Naive thymus-derived CD4-positive, alpha-beta T cell (primary cell): ENCODE results near the gene DKK1. TPM values are rescaled to one million over a fixed set of nuclear protein-coding genes. Genes with fewer than 3 reads are reported as not detected.
A peak's percentile ranks its signal among the peaks of the same experiment; 100 is the strongest.

Experiments used
- ATAC-seq: fragments of 150-1000 bp; cut with Tn5 transposase; 2 replicates; pipeline ENCODE4 v1.10.0; 2021; ENCODE audit warnings: mild to moderate bottlenecking, moderate library complexity
- CTCF ChIA-PET: fragments of 350-600 bp; sonication (Branson Sonifier 250); formaldehyde crosslinking; loops from one replicate; lab custom pipeline; 2021; ENCODE audit warnings: antibody characterized with exemption; lab: Charles Lee
- POLR2A ChIA-PET: fragments of 350-600 bp; sonication (Branson Sonifier 250); formaldehyde crosslinking; loops from one replicate; lab custom pipeline; 2021; ENCODE audit warnings: antibody characterized with exemption, inconsistent platforms; lab: Charles Lee
- DNase-seq, 9 donors: peaks; one replicate each; pipeline versions ENCODE4 v3.0.0 to v3.0.0-alpha.2; 2020 to 2022; ENCODE audit warnings: mixed read lengths in 1 of 9
- H3K27ac ChIP-seq: one replicate; pipeline ENCODE4 v1.7.0; 2013; ENCODE audit warnings: mild to moderate bottlenecking, low read depth, low read length, moderate library complexity
- H3K27me3 ChIP-seq, 2 donors: one replicate each; pipeline ENCODE4 v1.7.0; 2013; ENCODE audit warnings: low read length in 2 of 2, mild to moderate bottlenecking in 2 of 2, moderate library complexity in 2 of 2; ENCODE audit not compliant: control insufficient read depth in 2 of 2, insufficient read depth in 2 of 2
- H3K36me3 ChIP-seq, 3 experiments: 1 replicate in 2 of 3; 2 replicates in 1 of 3; pipeline ENCODE4 v1.7.0; 2013; ENCODE audit warnings: low read length in 3 of 3, mild to moderate bottlenecking in 3 of 3, moderate library complexity in 1 of 3; ENCODE audit not compliant: insufficient read depth in 3 of 3, control insufficient read depth in 2 of 3
- H3K4me1 ChIP-seq, 2 donors: one replicate each; pipeline ENCODE4 v1.7.0; 2013; ENCODE audit warnings: low read length in 2 of 2, mild to moderate bottlenecking in 2 of 2, moderate library complexity in 1 of 2; ENCODE audit not compliant: control insufficient read depth in 2 of 2, insufficient read depth in 2 of 2
- H3K4me3 ChIP-seq: 2 replicates; pipeline ENCODE4 v1.7.0; 2013; ENCODE audit warnings: mild to moderate bottlenecking, low read length
- H3K9me3 ChIP-seq, 3 experiments: 1 replicate in 2 of 3; 2 replicates in 1 of 3; pipeline ENCODE4 v1.7.0; 2013; ENCODE audit warnings: low read length in 3 of 3; ENCODE audit not compliant: control insufficient read depth in 2 of 3
- H3K27ac Mint-ChIP-seq, 9 donors: one replicate each; pipeline ENCODE4 v1.8.0; 2020 to 2022; ENCODE audit warnings: mixed read lengths in 9 of 9, mild to moderate bottlenecking in 8 of 9, moderate library complexity in 5 of 9, inconsistent platforms in 2 of 9
- H3K27me3 Mint-ChIP-seq, 5 donors: one replicate each; pipeline ENCODE4 v1.8.0; 2021 to 2022; ENCODE audit warnings: mixed read lengths in 5 of 5, mild to moderate bottlenecking in 1 of 5
- H3K36me3 Mint-ChIP-seq, 5 donors: one replicate each; pipeline ENCODE4 v1.8.0; 2020 to 2022; ENCODE audit warnings: mixed read lengths in 5 of 5, mild to moderate bottlenecking in 3 of 5, inconsistent platforms in 1 of 5
- H3K4me1 Mint-ChIP-seq, 7 donors: one replicate each; pipeline ENCODE4 v1.8.0; 2020 to 2022; ENCODE audit warnings: mixed read lengths in 7 of 7, mild to moderate bottlenecking in 3 of 7, inconsistent platforms in 1 of 7
- H3K4me3 Mint-ChIP-seq, 10 donors: one replicate each; pipeline ENCODE4 v1.8.0; 2020 to 2022; ENCODE audit warnings: mild to moderate bottlenecking in 10 of 10, mixed read lengths in 10 of 10, moderate library complexity in 6 of 10, inconsistent platforms in 2 of 10
- H3K9me3 Mint-ChIP-seq, 11 donors: one replicate each; pipeline ENCODE4 v1.8.0; 2020 to 2022; ENCODE audit warnings: mixed read lengths in 11 of 11, mild to moderate bottlenecking in 4 of 11, inconsistent platforms in 1 of 11, moderate library complexity in 1 of 11
- intact Hi-C, 2 donors: fragments of 100-400 bp; cut with micrococcal nuclease; formaldehyde crosslinking; loops; one replicate each; pipeline ENCODE4 v1.15.1; 2023
- polyA plus RNA-seq, 2 donors: library from polyadenylated mRNA; unstranded; fragments of 300-500 nt; fragmentation: Illumina TruSeq; gene quantifications; one replicate each; pipeline ENCODE4 v1.2.3, GENCODE V29; 2021
- total RNA-seq, 6 experiments: library from RNA in 5 of 6; stranded (reverse) in 5 of 6; gene quantifications; 1 replicate in 5 of 6; 2 replicates in 1 of 6; pipeline ENCODE4 v1.2.3 and lab custom pipeline; 2021 to 2026

The DKK1 gene, protein sequence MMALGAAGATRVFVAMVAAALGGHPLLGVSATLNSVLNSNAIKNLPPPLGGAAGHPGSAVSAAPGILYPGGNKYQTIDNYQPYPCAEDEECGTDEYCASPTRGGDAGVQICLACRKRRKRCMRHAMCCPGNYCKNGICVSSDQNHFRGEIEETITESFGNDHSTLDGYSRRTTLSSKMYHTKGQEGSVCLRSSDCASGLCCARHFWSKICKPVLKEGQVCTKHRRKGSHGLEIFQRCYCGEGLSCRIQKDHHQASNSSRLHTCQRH
- not detected for total RNA-seq
- not detected for polyA plus RNA-seq
- not detected for total RNA-seq (lab: John Stamatoyannopoulos, UW)

DNA sequence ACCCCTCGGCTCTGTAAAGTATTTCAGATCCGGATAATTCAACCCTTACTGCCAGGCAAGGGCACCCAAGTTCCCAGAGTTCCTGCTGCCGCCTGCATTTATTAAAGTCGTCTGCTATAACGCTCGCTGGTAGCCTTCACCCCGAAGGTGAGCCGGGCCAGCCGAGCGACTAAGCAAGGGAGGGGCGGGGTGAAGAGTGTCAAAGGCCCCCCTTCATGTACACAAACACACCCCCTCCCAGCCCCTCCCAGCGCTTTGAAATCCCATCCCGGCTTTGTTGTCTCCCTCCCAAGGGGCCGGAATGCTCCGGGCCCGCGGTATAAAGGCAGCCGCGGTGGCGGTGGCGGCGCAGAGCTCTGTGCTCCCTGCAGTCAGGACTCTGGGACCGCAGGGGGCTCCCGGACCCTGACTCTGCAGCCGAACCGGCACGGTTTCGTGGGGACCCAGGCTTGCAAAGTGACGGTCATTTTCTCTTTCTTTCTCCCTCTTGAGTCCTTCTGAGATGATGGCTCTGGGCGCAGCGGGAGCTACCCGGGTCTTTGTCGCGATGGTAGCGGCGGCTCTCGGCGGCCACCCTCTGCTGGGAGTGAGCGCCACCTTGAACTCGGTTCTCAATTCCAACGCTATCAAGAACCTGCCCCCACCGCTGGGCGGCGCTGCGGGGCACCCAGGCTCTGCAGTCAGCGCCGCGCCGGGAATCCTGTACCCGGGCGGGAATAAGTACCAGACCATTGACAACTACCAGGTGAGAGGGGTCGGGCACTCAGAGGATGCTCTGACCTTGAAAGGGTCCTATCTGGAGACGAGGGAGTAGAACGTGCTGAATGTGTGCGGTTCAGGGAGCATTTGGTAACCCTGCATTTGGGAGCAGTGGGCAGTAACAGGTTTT is at the start of gene DKK1:
Gene DKK1 (plus strand): TSS at position 349 of the 889 bp plus-strand sequence. CDS start 154 bp downstream, at position 503.
- no peaks in the 10 kb centered on the region for H3K4me1 ChIP-seq
- H3K4me3 ChIP-seq: no peak within 1 kb of the TSS
- H3K27me3 ChIP-seq: peaks cover 0 to 3% of the 10 kb centered on the region in 2 donors
- Mint-ChIP-seq H3K4me3 (peak within 1 kb of the TSS in 8 of 10 donors; percentile 4 to 56 (median 22)), H3K27me3 (peaks cover 57 to 72% (median 68%) of the 10 kb centered on the region in 5 donors), H3K4me1 (peaks cover 6 to 16% (median 13%) of the 10 kb centered on the region in 7 donors), H3K9me3 (peaks cover 0 to 9% (median 3%) of the 10 kb centered on the region in 11 donors), H3K36me3 (peaks cover 0 to 10% (median 0%) of the 10 kb centered on the region in 5 donors), H3K27ac (no peak within 1 kb of the TSS)
- H3K9me3 ChIP-seq: no peaks in the 10 kb centered on the region
- intact Hi-C loops: no loop called here
- ATAC-seq (peak; percentile 47), DNase-seq (peak in 1 of 9 donors; percentile 22)
- H3K27ac ChIP-seq: no peak within 1 kb of the TSS
- CTCF ChIA-PET: no interaction called here
- POLR2A ChIA-PET: no interaction called here
- H3K36me3 ChIP-seq: no peaks in the 10 kb centered on the region

DNA sequence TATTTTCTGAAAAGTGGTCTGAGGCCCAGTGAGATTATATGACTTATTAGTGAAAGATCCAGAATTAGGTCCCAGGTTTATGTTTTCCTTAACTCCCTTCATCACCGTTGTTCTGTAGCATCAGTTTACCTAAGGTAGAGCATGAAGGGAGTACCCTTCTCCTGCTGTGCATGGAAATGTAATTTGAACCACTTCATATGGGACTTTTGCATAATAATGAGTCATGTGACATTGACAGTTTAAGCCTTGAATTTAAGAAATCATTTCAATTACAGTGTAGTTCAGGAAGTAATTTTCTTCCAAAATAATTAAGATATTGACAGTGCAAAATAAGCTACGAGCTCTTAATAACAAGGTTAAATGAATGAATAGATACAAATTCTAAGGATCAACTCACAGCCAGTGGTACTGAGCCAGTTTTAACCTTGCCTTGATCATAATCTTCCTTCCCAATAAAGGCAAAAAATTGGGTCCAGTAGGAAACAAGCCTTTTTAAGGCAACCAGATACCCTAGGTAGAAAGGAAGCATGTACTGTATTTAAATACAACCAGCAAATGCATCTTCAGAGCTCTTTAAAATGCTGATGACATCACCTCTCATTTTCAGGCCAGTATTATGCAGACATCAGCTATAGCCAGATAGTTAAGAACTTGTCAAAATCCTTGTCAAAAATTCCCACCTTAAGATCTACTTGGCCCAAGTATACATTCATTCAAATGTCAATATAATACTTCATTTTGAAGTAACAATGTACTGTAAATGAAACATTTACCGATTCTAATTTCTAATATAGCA is 48.8 kb upstream of the DKK1 start:
- H3K36me3 ChIP-seq: no peaks in the 10 kb centered on the region
- no peaks in the 10 kb centered on the region for H3K27me3 ChIP-seq
- no peaks in the 10 kb centered on the region for H3K9me3 ChIP-seq
- peaks cover 0 to 4% (median 0%) of the 10 kb centered on the region in 5 donors for H3K27me3 Mint-ChIP-seq
- intact Hi-C loops: no loop called here
- H3K4me1 ChIP-seq: no peaks in the 10 kb centered on the region
- DNase-seq: no peak
- no peak overlapping the region for H3K27ac Mint-ChIP-seq
- H3K4me3 ChIP-seq: no peak overlapping the region
- ATAC-seq: no peak
- H3K27ac ChIP-seq: no peak overlapping the region
- POLR2A ChIA-PET: no interaction called here
- CTCF ChIA-PET: no interaction called here
- H3K9me3 Mint-ChIP-seq: no peaks in the 10 kb centered on the region
- H3K4me1 Mint-ChIP-seq: no peaks in the 10 kb centered on the region
- H3K36me3 Mint-ChIP-seq: no peaks in the 10 kb centered on the region
- no peak overlapping the region for H3K4me3 Mint-ChIP-seq

DNA sequence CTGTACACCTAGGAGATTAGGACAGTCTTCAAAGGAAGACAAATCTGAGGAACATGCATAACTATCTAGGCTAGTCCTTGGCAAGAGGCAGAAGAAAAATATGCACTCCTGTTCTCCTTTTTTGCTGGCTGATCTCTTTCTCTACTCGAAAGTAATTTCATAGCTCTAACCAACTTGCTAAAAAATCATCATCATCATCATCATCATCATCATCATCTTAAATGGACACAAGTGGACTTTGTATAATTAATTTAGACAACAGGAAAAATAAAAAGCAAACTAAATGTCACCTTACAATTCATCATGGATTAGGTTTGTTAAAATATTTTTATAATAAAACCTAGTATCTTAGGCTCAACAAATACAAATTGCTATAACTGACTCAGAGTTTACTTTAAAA is 47.2 kb upstream of the DKK1 start:
- H3K27ac Mint-ChIP-seq: no peak overlapping the region
- peaks cover 0 to 4% (median 0%) of the 10 kb centered on the region in 5 donors for H3K27me3 Mint-ChIP-seq

DNA sequence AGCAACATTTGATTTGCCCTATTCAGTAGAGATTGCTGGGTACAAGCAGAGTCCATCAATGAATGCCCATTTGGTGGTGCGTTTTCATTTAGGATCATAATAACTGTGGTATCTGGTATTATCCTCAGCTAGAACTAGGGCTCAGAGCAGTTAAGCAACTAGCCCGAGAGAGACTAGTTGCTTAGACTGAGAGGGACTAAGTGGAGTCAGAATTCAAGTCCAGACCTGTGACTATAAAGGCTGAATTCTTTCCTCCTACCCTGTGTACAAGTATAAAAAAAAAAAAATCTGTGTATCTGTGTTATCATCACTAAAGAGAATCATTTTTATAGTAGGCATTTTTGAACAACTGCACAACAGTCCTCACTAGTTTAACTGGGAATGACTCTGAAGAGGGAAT is 45.3 kb upstream of the DKK1 start:
- no peak overlapping the region for H3K27ac Mint-ChIP-seq
- H3K4me1 Mint-ChIP-seq: no peaks in the 10 kb centered on the region
- no peak for DNase-seq
- ChIA-PET CTCF (no interaction called here), POLR2A (no interaction called here)
- Histone ChIP-seq H3K9me3 (no peaks in the 10 kb centered on the region), H3K27me3 (no peaks in the 10 kb centered on the region), H3K36me3 (no peaks in the 10 kb centered on the region), H3K27ac (no peak overlapping the region), H3K4me1 (no peaks in the 10 kb centered on the region), H3K4me3 (no peak overlapping the region)
- H3K36me3 Mint-ChIP-seq: no peaks in the 10 kb centered on the region
- peaks cover 0 to 4% (median 0%) of the 10 kb centered on the region in 5 donors for H3K27me3 Mint-ChIP-seq
- no peak for ATAC-seq
- no peaks in the 10 kb centered on the region for H3K9me3 Mint-ChIP-seq
- no peak overlapping the region for H3K4me3 Mint-ChIP-seq
- intact Hi-C loops: no loop called here

More for the DNA sequence above, 47.2 kb upstream of the DKK1 start:
- ATAC-seq: no peak
- no peak for DNase-seq
- Histone ChIP-seq H3K36me3 (no peaks in the 10 kb centered on the region), H3K27me3 (no peaks in the 10 kb centered on the region), H3K27ac (no peak overlapping the region), H3K4me3 (no peak overlapping the region), H3K9me3 (no peaks in the 10 kb centered on the region), H3K4me1 (no peaks in the 10 kb centered on the region)
- CTCF ChIA-PET: no interaction called here
- POLR2A ChIA-PET: no interaction called here
- no peak overlapping the region for H3K4me3 Mint-ChIP-seq
- intact Hi-C loops: no loop called here
- H3K9me3 Mint-ChIP-seq: no peaks in the 10 kb centered on the region
- H3K4me1 Mint-ChIP-seq: no peaks in the 10 kb centered on the region
- no peaks in the 10 kb centered on the region for H3K36me3 Mint-ChIP-seq

DNA sequence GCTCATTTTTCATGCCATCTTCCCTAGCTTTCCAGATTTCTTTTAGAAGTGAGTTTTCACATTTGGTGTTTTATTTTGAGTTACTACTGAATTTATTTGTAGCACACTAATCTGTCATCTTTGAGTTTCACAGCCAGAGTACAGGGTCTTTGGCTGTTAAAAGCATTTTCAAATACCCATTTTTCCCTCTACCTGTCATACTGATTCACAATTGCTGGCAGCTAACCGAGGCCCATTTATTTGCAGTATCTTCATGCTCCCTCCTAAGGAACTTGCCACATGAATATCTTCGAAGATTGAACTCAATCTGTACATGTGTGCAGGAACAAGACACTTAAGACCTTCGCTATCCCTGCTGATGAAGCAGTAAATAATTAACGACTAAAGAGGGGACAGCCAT is 44.8 kb upstream of the DKK1 start:
- Histone ChIP-seq H3K4me3 (no peak overlapping the region), H3K36me3 (no peaks in the 10 kb centered on the region), H3K27ac (no peak overlapping the region), H3K27me3 (no peaks in the 10 kb centered on the region), H3K9me3 (no peaks in the 10 kb centered on the region), H3K4me1 (no peaks in the 10 kb centered on the region)
- intact Hi-C loops: no loop called here
- Mint-ChIP-seq H3K4me3 (no peak overlapping the region), H3K36me3 (no peaks in the 10 kb centered on the region), H3K27me3 (peaks cover 0 to 4% (median 0%) of the 10 kb centered on the region in 5 donors), H3K27ac (no peak overlapping the region), H3K9me3 (peaks cover 0 to 2% (median 0%) of the 10 kb centered on the region in 11 donors), H3K4me1 (no peaks in the 10 kb centered on the region)
- ATAC-seq: no peak
- CTCF ChIA-PET: no interaction called here
- POLR2A ChIA-PET: no interaction called here
- DNase-seq: no peak

DNA sequence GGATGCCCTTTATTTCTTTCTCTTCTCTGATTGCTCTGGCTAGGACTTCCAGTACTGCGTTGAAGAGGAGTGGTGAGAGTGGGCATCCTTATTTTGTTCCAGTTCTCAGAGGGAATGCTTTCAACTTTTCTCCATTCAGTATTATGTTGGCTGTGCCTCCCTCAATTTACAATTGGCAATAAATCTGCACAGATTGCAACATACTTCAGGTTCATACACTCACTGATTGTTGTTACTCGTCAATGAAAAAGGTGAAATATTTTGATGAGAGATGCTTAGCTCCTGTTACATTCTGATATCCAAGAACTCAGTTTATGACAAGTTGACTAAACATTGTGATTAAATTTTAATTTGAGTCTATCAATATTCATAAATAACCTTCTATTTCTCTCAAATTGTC is 37.9 kb upstream of the DKK1 start:
- Mint-ChIP-seq H3K4me1 (no peaks in the 10 kb centered on the region), H3K36me3 (no peaks in the 10 kb centered on the region), H3K4me3 (no peak overlapping the region), H3K27ac (no peak overlapping the region), H3K9me3 (peaks cover 0 to 12% (median 6%) of the 10 kb centered on the region in 11 donors), H3K27me3 (peaks cover 0 to 11% (median 0%) of the 10 kb centered on the region in 5 donors)
- no peaks in the 10 kb centered on the region for H3K9me3 ChIP-seq
- intact Hi-C loops: no loop called here
- no peak overlapping the region for H3K4me3 ChIP-seq
- POLR2A ChIA-PET: no interaction called here
- H3K27ac ChIP-seq: no peak overlapping the region
- H3K36me3 ChIP-seq: no peaks in the 10 kb centered on the region
- no peaks in the 10 kb centered on the region for H3K27me3 ChIP-seq
- ATAC-seq (no peak), DNase-seq (no peak)
- CTCF ChIA-PET: no interaction called here
- H3K4me1 ChIP-seq: no peaks in the 10 kb centered on the region
